Measurements from ENCODE around the gene SLCO3A1.

The SLCO3A1 gene

GRCh38 chr15:91864664-91865063 is 11.2 kb downstream of the SLCO3A1 start:
- DNase-seq (ENCODE audit: low read depth), result no peak
- no peak for TF ChIP-seq CTCF (conservative IDR thresholded peaks at IDR 0.05; ENCODE audit: control insufficient read depth, insufficient read depth, low read depth, low read length)
- no peak overlapping the region for H3K4me3 ChIP-seq (ENCODE audit: control insufficient read depth, low read depth, low read length)

DNA sequence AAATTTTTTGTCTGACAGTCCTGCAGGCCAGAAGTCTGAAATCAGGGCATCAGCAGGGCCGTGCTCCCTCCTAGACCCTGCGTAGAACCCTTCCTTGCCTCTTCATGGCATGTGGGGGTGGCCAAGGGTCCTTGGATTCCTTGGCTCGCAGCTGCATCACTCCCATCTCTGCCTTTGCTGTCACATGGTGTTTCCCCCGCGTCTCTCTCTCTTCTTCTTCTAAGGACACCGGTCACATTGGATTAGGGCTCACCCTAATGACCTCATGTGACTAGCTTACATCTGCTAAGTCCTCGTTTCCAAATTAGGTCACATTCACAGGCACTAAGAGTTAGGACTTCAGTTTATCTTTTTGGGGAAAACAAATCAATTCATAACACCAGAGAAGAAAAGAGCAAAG is 12.0 kb downstream of the SLCO3A1 start:
- DNase-seq (ENCODE audit: low read depth), result no peak
- H3K4me3 ChIP-seq (ENCODE audit: control insufficient read depth, low read depth, low read length), result no peak overlapping the region
- no peak for TF ChIP-seq CTCF (conservative IDR thresholded peaks at IDR 0.05; ENCODE audit: control insufficient read depth, insufficient read depth, low read depth, low read length)

- TF ChIP-seq CTCF (conservative IDR thresholded peaks at IDR 0.05; ENCODE audit: control insufficient read depth, insufficient read depth, low read depth, low read length), result no peak
- no peak overlapping the region for H3K4me3 ChIP-seq (ENCODE audit: control insufficient read depth, low read depth, low read length)
- peak; percentile 45 for DNase-seq (ENCODE audit: low read depth)
These were observed 12.4 kb downstream of the SLCO3A1 start for GRCh38 chr15:91865950-91866349.

DNA sequence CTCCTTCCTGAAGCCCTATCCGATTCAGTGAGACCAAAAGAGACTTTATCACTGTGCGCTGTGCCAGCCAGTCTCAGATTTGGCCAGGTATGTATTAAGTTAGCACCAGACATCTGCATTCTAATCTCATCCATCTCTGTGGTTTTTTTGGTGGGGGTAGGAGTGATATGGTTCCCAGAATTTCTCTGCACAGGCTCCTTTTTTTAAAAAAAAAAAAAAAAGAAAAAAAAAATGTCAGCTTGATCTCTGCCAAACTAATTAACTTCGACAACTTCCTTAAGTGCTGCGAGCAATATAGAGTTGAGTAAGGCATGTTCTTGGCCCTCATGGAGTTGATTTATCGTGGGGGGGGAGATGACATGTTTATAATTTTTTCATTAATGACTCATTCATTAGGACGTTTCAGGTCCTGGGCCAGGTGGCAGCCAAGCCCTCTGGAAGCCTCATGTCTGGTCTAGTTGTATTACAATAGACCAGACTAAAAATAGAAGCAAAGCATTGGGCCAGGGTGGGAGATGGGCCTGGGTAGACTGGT is 12.9 kb downstream of the SLCO3A1 start:
- no peak overlapping the region for H3K4me3 ChIP-seq (ENCODE audit: control insufficient read depth, low read depth, low read length)
- no peak for TF ChIP-seq CTCF (conservative IDR thresholded peaks at IDR 0.05; ENCODE audit: control insufficient read depth, insufficient read depth, low read depth, low read length)
- DNase-seq (ENCODE audit: low read depth), result peak; percentile 79

GRCh38 chr15:91866971-91867372 is 13.5 kb downstream of the SLCO3A1 start:
- no peak for TF ChIP-seq CTCF (conservative IDR thresholded peaks at IDR 0.05; ENCODE audit: control insufficient read depth, insufficient read depth, low read depth, low read length)
- peak; percentile 69 for DNase-seq (ENCODE audit: low read depth)
- peak overlapping the region; percentile 3 for H3K4me3 ChIP-seq (ENCODE audit: control insufficient read depth, low read depth, low read length)

DNA sequence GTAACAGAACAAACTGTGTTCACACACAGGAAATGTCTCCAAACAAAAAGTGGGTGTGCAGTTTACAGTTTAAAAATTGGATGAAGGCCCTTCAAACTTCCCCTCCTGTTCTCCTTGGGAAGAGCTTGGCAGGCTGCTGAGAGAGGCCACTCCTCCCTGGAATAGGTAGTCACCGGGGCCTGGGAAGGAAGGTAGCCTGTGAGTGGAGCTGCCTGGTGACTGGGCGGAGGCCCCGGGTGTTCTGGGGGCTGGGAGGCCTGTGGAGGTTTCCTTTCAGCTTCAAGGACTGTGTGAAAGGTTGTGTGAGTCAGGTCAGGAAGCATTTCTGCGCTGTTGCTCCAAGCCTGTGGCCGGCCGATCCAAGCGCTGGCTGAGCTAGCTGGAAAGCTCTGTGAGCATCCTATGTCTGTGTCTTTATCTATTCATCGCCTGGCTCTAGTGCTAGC is 14.1 kb downstream of the SLCO3A1 start:
- DNase-seq (ENCODE audit: low read depth), result peak; percentile 96
- peak overlapping the region; percentile 25 for H3K4me3 ChIP-seq (ENCODE audit: control insufficient read depth, low read depth, low read length)
- no peak for TF ChIP-seq CTCF (conservative IDR thresholded peaks at IDR 0.05; ENCODE audit: control insufficient read depth, insufficient read depth, low read depth, low read length)

All from fibroblast of mammary gland (primary cell).